GM21447 (cell line): ENCODE data around the gene AWAT2.

Source experiments
- ATAC-seq: cut with Tn5 transposase; IDR thresholded peaks from one replicate; pipeline ENCODE4 v1.9.1; 2021; ENCODE audit not compliant: unreplicated experiment

Gene AWAT2

GRCh38 chrX:70042399-70043371 is 7.1 kb downstream of the AWAT2 start:
- ATAC-seq: no peak

GRCh38 chrX:70041993-70042392 is 7.7 kb downstream of the AWAT2 start:
- ATAC-seq: no peak

DNA sequence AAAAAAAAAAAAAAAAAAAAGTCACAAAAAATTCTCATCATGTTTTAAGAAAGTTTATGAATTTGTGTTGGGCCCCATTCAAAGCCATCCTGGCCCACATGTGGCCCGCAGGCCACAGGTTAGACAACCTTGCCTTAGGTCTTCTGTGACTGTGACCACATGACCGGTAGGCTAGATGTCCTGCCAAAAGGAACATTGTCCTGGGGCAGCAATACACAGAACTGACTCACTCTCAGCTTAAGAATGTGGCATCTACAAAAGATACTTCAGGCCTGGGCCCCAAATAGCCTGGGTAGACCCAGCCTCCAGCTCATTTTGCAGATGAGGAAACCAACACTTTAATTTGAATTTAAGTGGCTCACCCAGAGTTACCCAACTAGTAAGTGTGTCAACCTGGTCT is 10.0 kb downstream of the AWAT2 start:
- no peak for ATAC-seq

- ATAC-seq: no peak
Measured at GRCh38 chrX:70038951-70039350, 10.8 kb downstream of the AWAT2 start.

- ATAC-seq: no peak
Measured at GRCh38 chrX:70038515-70038914, 11.2 kb downstream of the AWAT2 start.

- no peak for ATAC-seq
Measured at GRCh38 chrX:70034646-70035045, 15.1 kb downstream of the AWAT2 start.

GRCh38 chrX:70033348-70034051 is 16.2 kb downstream of the AWAT2 start:
- ATAC-seq: no peak

GRCh38 chrX:70032792-70033191 is 16.9 kb downstream of the AWAT2 start:
- ATAC-seq: no peak

DNA sequence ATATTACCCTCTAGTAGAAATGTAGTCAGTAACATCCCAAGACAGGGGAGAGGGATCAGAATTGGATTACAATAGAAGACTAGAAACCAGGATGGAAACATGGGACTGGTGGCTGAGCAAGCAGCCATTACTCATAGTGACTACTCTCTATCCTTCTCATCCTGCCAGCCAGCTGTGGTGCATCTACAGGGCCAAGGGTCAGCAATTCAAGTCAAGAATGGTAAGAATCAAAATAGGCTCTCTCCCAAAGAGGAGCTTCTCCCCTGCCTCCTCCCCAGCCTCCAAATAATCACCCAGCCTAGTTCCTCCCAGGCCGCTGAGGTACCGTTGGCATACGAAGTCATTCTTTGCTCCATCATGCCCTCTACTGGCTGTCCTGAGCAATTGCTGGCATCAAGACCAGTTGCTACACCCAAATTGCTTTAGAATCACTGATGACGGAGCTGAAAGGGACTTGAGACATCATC is 19.4 kb downstream of the AWAT2 start:
- peak; percentile 74 for ATAC-seq

GRCh38 chrX:70029863-70030262 is 19.9 kb downstream of the AWAT2 start:
- no peak for ATAC-seq

GRCh38 chrX:70026851-70027200 is 22.9 kb downstream of the AWAT2 start:
- no peak for ATAC-seq

DNA sequence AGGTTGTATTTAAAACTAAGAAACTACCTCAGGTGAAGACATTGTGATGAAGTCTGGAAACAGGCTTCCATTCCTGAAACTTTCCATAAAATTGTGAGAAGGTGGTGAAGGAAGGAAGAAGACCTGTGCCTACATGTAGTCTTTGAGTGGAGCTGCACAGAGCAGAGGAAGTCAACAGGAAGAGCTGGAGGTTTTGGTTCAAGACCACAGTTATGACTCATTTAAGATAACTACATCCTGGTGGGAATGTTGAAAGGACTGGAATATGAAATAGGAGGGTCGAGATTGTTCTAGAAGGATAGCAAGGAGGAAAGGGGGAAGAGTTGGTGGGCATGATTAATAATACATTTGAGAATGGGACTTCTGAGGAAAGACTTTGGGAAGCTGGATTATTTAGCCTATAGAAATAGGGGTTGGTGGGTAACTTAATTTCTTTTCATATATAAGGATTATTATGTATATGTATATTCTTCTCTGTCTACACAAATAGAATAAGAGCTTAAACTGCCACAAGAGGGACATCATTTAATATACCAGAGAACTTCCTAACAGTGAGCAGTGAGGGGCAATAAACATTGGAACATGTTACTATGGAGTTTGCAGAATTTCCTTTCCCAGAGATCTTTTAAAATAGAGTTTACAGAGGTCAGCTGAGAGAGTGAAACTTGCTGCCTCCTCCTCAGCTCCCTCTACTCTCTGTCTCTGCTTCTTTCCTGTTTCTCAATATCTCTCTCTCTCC is 23.5 kb downstream of the AWAT2 start:
- ATAC-seq: no peak

DNA sequence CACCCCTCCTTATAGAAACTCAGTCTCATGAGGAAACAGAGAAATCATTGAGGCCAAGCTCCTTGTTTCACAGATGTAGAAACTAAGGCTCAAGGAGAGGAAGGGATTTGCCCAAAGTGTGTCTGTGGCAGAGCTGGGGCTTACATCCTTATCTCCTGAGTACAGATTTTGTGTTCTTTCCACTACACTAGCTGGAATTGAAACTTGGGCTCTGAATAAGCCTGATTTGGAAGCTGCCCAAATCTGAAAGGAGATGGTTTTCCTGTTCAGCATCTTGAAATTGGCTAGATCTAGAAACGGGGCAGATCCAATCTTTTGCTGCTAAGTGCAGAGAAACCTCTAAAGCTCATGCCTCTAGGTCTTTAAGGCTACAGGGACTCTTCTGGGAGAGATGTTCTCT is 24.3 kb downstream of the AWAT2 start:
- no peak for ATAC-seq

- ATAC-seq: no peak
Measured at GRCh38 chrX:70022616-70023015, 27.1 kb downstream of the AWAT2 start.

GRCh38 chrX:70016513-70016912 is 33.2 kb downstream of the AWAT2 start:
- ATAC-seq: no peak

- ATAC-seq: no peak
Measured at GRCh38 chrX:70013466-70014381, 36.0 kb downstream of the AWAT2 start.

DNA sequence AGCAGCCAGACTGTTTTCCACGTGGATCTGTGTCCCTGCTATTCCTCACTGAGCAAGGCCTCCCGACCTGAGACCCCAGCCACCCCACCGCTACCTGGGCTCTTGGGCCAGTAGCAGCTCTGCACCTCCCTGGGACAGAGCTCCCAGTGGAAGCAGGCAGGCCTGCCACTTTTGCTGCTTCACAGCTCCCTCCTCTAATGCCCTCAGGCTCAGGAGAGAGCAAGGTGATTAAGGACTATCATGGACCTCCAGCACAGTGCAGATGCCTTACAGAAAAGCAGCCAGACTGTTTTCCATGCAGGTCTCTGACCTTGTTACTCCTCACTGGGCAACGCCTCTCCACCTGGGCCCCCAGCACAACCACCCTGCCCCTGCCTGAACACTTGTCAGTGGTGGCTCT is 37.0 kb downstream of the AWAT2 start:
- ATAC-seq: no peak

GRCh38 chrX:70009970-70010369 is 39.8 kb downstream of the AWAT2 start:
- no peak for ATAC-seq

DNA sequence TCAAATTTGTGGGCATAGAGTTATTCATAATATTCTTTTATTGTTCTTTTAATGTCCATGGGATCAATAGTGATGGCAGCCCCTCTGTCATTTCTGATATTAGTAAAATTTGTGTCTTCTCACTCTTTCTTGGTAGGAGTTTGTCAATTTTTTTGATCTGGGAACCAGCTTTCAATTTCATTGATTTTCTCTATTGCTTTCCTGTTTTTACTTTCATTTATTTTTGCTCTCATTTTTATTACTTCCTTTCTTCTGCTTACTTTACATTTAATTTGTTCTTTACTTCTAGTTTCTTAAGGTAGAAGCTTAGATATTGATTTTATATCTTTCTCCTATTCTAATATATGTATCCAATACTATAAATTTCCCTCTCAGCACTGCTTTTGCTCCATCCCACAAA is 40.7 kb downstream of the AWAT2 start:
- no peak for ATAC-seq

- ATAC-seq: no peak
Measured at GRCh38 chrX:70007946-70008345, 41.8 kb downstream of the AWAT2 start.
